Astrocyte (in vitro differentiated cells and primary cell): ENCODE measurements around the gene TKFC. TPM values are rescaled to one million over a fixed set of nuclear protein-coding genes. Genes with fewer than 3 reads are reported as not detected.
A peak's percentile ranks its signal among the peaks of the same experiment; 100 is the strongest.

Experiments used
- DNase-seq: peaks from one replicate; pipeline ENCODE4 v3.0.0-alpha.2; 2010; ENCODE audit warnings: low read depth
- FAIRE-seq: peaks from 2 replicates; lab custom pipeline; 2011; peaks lifted over from hg19 to GRCh38; lab: Jason Lieb, UNC
- H2AFZ ChIP-seq: 2 replicates; pipeline ENCODE4 v1.6.0; 2012; ENCODE audit warnings: low read depth, low read length, inconsistent platforms
- H3K27ac ChIP-seq: 2 replicates; pipeline ENCODE4 v1.5.1; 2011; ENCODE audit warnings: low read depth, low read length, inconsistent platforms
- H3K27me3 ChIP-seq: 2 replicates; pipeline ENCODE4 v1.6.0; 2011; ENCODE audit warnings: low read length, inconsistent platforms; ENCODE audit not compliant: insufficient read depth
- H3K36me3 ChIP-seq: 2 replicates; pipeline ENCODE4 v1.5.1; 2011; ENCODE audit warnings: low read length, inconsistent platforms; ENCODE audit not compliant: insufficient read depth
- H3K4me1 ChIP-seq: 2 replicates; pipeline ENCODE4 v1.5.1; 2011; ENCODE audit warnings: low read length, inconsistent platforms; ENCODE audit not compliant: insufficient read depth
- H3K4me2 ChIP-seq: 2 replicates; pipeline ENCODE4 v1.6.0; 2012; ENCODE audit warnings: low read length, inconsistent platforms
- H3K4me3 ChIP-seq: 2 replicates; pipeline ENCODE4 v1.5.1; 2011; ENCODE audit warnings: low read depth, mild to moderate bottlenecking, low read length, inconsistent platforms; ENCODE audit not compliant: insufficient read depth
- H3K79me2 ChIP-seq: 2 replicates; pipeline ENCODE4 v1.6.0; 2012; ENCODE audit warnings: mild to moderate bottlenecking, low read length, inconsistent platforms; ENCODE audit not compliant: insufficient read depth
- H3K9ac ChIP-seq: 2 replicates; pipeline ENCODE4 v1.6.0; 2012; ENCODE audit warnings: mild to moderate bottlenecking, low read length, inconsistent platforms
- H3K9me3 ChIP-seq: 2 replicates; pipeline ENCODE4 v1.5.1; 2012; ENCODE audit warnings: low read depth, mild to moderate bottlenecking, low read length, inconsistent platforms; ENCODE audit not compliant: insufficient read depth
- H4K20me1 ChIP-seq: 2 replicates; pipeline ENCODE4 v1.6.0; 2012; ENCODE audit warnings: low read length, inconsistent platforms; ENCODE audit not compliant: insufficient read depth
- H3K27ac Mint-ChIP-seq: one replicate; pipeline ENCODE4 v1.8.0; 2021; ENCODE audit warnings: mild to moderate bottlenecking, mixed read lengths; ENCODE audit not compliant: unreplicated experiment
- H3K27me3 Mint-ChIP-seq: one replicate; pipeline ENCODE4 v1.8.0; 2021; ENCODE audit warnings: low read depth, mixed read lengths; ENCODE audit not compliant: unreplicated experiment
- H3K36me3 Mint-ChIP-seq: one replicate; pipeline ENCODE4 v1.8.0; 2021; ENCODE audit warnings: low read depth, mixed read lengths; ENCODE audit not compliant: unreplicated experiment
- H3K4me1 Mint-ChIP-seq: one replicate; pipeline ENCODE4 v1.8.0; 2021; ENCODE audit warnings: low read depth, mixed read lengths; ENCODE audit not compliant: unreplicated experiment
- H3K4me3 Mint-ChIP-seq: one replicate; pipeline ENCODE4 v1.8.0; 2021; ENCODE audit warnings: mild to moderate bottlenecking, moderate library complexity, mixed read lengths; ENCODE audit not compliant: unreplicated experiment
- H3K9me3 Mint-ChIP-seq: one replicate; pipeline ENCODE4 v1.8.0; 2021; ENCODE audit warnings: mild to moderate bottlenecking, mixed read lengths; ENCODE audit not compliant: unreplicated experiment
- EZH2 ChIP-seq: IDR thresholded peaks from 2 replicates; pipeline ENCODE4 v1.6.1; 2012; ENCODE audit warnings: mild to moderate bottlenecking, low read length, inconsistent platforms; ENCODE audit not compliant: insufficient read depth
- total RNA-seq: library from RNA; stranded (reverse); gene quantifications from 2 replicates; pipeline ENCODE4 v1.2.1, GENCODE V29; 2021
- TF ChIP-seq, protein P1 (sequence below): IDR thresholded peaks from 2 replicates; pipeline ENCODE4 v1.5.1; 2011; ENCODE audit warnings: low read depth, mild to moderate bottlenecking, inconsistent platforms, low read length, moderate library complexity; ENCODE audit not compliant: insufficient read depth

The TKFC gene
- total RNA-seq, 1 donor from 2014 or later: 23.9 TPM

- Mint-ChIP-seq H3K9me3 (peaks cover 4% of the 10 kb centered on the region), H3K27me3 (peaks cover 5% of the 10 kb centered on the region), H3K27ac (no peak overlapping the region), H3K4me3 (no peak overlapping the region), H3K4me1 (peaks cover 3% of the 10 kb centered on the region), H3K36me3 (no peaks in the 10 kb centered on the region)
- Histone ChIP-seq H3K27ac (no peak overlapping the region), H3K4me1 (no peaks in the 10 kb centered on the region), H3K4me2 (no peak overlapping the region), H3K36me3 (no peaks in the 10 kb centered on the region), H3K4me3 (no peak overlapping the region), H3K79me2 (no peaks in the 10 kb centered on the region), H3K9ac (no peak overlapping the region), H3K27me3 (no peaks in the 10 kb centered on the region), H3K9me3 (no peaks in the 10 kb centered on the region), H4K20me1 (no peaks in the 10 kb centered on the region), H2AFZ (no peak overlapping the region)
- no peak for FAIRE-seq
- TF ChIP-seq, protein P1, sequence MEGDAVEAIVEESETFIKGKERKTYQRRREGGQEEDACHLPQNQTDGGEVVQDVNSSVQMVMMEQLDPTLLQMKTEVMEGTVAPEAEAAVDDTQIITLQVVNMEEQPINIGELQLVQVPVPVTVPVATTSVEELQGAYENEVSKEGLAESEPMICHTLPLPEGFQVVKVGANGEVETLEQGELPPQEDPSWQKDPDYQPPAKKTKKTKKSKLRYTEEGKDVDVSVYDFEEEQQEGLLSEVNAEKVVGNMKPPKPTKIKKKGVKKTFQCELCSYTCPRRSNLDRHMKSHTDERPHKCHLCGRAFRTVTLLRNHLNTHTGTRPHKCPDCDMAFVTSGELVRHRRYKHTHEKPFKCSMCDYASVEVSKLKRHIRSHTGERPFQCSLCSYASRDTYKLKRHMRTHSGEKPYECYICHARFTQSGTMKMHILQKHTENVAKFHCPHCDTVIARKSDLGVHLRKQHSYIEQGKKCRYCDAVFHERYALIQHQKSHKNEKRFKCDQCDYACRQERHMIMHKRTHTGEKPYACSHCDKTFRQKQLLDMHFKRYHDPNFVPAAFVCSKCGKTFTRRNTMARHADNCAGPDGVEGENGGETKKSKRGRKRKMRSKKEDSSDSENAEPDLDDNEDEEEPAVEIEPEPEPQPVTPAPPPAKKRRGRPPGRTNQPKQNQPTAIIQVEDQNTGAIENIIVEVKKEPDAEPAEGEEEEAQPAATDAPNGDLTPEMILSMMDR: peak; percentile 37
- TF ChIP-seq EZH2: no peak
- no peak for DNase-seq
These were observed 51.5 kb downstream of the TKFC start for GRCh38 chr11:61384271-61385242.

GRCh38 chr11:61390161-61390560 is 57.1 kb downstream of the TKFC start:
- H3K79me2 ChIP-seq: peaks cover 7% of the 10 kb centered on the region
- H3K9me3 ChIP-seq: no peaks in the 10 kb centered on the region
- H3K27me3 ChIP-seq: no peaks in the 10 kb centered on the region
- H3K4me3 ChIP-seq: no peak overlapping the region
- no peaks in the 10 kb centered on the region for H4K20me1 ChIP-seq
- Mint-ChIP-seq H3K27me3 (peaks cover 7% of the 10 kb centered on the region), H3K36me3 (peaks cover 6% of the 10 kb centered on the region), H3K9me3 (peaks cover 9% of the 10 kb centered on the region), H3K4me1 (peaks cover 4% of the 10 kb centered on the region), H3K27ac (no peak overlapping the region), H3K4me3 (no peak overlapping the region)
- peaks cover 3% of the 10 kb centered on the region for H3K36me3 ChIP-seq
- H3K9ac ChIP-seq: no peak overlapping the region
- DNase-seq (no peak), FAIRE-seq (no peak)
- TF ChIP-seq, protein P1: no peak
- TF ChIP-seq EZH2: no peak
- H2AFZ ChIP-seq: no peak overlapping the region
- H3K4me1 ChIP-seq: peaks cover 5% of the 10 kb centered on the region
- no peak overlapping the region for H3K27ac ChIP-seq
- H3K4me2 ChIP-seq: no peak overlapping the region
